GM13976 (cell line): ENCODE measurements around the gene DDOST.

Experiments
- DNase-seq: peaks from one replicate; pipeline ENCODE4 v3.0.0; 2012; ENCODE audit warnings: low spot score
- CTCF ChIP-seq: IDR thresholded peaks from 2 replicates; pipeline ENCODE4 v1.5.1; 2012; ENCODE audit warnings: borderline replicate concordance, mild to moderate bottlenecking; ENCODE audit not compliant: insufficient read depth; ENCODE audit errors: extremely low read depth, missing control alignments, control extremely low read depth
- in situ Hi-C: fragments of 300-500 bp; cut with MboI; formaldehyde crosslinking; loops from one replicate; pipeline ENCODE4 v1.12.0; 2022; ENCODE audit warnings: low sequenced_read_pairs, mixed read lengths, inconsistent platforms; ENCODE audit not compliant: unreplicated experiment

Gene DDOST

GRCh38 chr1:20672265-20672632 lies 11.1 kb upstream of the DDOST start:
- no peak for TF ChIP-seq CTCF
- no peak for DNase-seq
- in situ Hi-C loops: no loop called here

DNA sequence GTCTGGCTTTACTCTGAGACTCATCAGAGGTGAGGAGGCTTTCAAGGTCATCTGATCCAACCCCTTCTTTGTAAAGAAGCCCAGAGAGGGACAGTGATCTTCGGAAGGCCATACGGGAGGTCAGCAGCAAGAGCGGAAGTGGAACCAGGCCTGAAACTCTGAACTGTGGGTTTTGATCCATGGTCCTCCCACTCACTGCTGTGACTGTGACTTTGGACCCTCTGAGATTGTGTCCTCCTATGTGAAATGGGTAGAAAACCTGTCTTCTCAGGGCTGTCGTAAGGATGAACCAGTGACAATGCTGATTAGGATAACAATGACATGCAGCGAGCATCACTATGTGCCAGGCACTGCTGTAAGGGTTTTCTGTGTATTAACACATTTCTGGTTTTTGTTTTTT lies 9.8 kb upstream of the DDOST start:
- in situ Hi-C loops: no loop called here
- no peak for DNase-seq
- no peak for TF ChIP-seq CTCF

- no peak for DNase-seq
- in situ Hi-C loops: no loop called here
- TF ChIP-seq CTCF: no peak
These were observed 7.4 kb upstream of the DDOST start for GRCh38 chr1:20668581-20668980.

DNA sequence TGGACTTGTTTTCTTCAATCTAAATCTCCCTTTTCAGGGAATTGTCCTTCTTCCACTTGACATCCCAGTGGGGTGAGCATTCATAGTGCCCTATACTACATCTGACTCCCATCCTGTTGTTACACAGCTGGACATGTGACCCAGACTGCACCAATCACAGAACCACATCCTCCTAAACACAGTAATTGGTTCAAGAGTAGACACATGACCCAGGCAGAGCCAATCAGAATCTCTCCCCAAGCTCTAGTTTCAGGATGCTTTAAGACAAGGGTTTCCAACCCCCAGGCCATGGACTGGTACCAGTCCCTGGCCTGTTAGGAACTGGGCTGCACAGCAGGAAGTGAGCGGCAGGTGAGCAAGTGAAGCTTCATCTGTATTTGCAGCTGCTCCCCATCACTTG lies 5.6 kb upstream of the DDOST start:
- in situ Hi-C loops: no loop called here
- DNase-seq: no peak

DNA sequence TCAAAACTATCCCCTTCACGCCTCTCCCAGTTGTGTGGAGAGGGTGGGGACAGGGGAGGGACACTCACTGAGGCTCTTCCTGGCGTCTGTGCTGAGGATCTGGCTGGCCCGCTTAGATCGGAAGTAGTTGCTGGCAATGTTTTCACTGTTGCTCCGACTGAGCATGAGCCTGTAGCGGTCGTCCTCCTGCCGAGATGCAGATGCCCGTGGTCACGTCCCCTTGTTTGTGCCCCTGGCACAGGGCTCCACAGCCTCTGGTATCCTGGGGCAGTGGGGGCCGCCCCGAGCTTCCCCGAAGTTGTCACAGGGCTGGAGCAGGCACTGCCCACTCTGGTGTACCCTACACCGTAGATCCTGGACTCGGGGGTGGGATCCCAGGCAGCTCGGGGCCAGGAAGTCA lies 5.0 kb upstream of the DDOST start:
- no peak for DNase-seq
- in situ Hi-C loops: no loop called here
- TF ChIP-seq CTCF: no peak

More for the DNA sequence above, 5.6 kb upstream of the DDOST start:
- TF ChIP-seq CTCF: no peak

GRCh38 chr1:20665726-20666125 lies 4.6 kb upstream of the DDOST start:
- DNase-seq: no peak
- no peak for TF ChIP-seq CTCF
- in situ Hi-C loops: no loop called here

DNA sequence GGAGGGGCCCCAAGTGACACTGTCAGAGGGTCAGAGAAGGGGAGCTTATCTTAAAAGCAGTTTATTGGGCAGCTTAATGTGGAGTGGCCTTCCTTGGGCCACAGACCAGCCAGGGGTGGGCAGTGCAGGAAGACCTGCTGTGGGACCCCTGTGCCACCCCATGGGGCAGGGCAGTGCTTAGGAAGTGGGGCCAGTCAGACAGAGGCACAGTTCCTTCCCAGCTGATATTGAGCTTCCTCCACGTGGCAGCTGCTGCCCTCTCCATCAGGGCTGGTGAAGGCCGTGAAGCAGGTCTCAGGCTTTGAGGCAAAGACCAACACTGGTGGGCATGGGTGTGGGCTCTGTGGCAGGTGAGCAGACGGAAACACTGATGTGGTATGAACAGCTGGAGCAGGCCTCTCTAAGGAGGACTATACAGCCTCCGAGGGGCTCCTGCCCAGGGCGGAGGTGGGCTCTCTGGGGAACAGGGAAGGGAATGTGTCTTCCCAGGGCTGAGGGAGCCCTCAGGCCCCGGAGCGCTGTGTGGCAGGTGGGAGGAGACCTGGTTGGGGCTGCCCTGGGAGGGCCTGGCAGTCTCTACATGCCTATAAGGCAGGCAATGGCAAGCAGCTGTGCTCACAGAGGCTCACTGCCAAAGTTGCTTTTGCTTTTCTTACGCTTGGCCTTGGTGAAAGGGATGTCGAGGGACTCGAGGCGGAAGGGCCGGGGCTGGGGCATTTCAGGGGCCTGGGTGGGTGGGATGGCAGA lies 3.0 kb upstream of the DDOST start:
- in situ Hi-C loops: no loop called here

More for the DNA sequence above, 3.0 kb upstream of the DDOST start:
- TF ChIP-seq CTCF: no peak
- no peak for DNase-seq
